OCI-M2 (cell line): Measurements from ENCODE around the gene DAB2IP.
"Not testable (repeated sequence)": the region's sequence is repeated elsewhere in the genome, so short reads cannot be mapped to it uniquely, and the experiment has no call there.

Experiments
- DNase-seq: peaks from one replicate; lab custom pipeline; 2025; ENCODE audit not compliant: unreplicated experiment; lab: John Stamatoyannopoulos, UW

DAB2IP gene

DNA sequence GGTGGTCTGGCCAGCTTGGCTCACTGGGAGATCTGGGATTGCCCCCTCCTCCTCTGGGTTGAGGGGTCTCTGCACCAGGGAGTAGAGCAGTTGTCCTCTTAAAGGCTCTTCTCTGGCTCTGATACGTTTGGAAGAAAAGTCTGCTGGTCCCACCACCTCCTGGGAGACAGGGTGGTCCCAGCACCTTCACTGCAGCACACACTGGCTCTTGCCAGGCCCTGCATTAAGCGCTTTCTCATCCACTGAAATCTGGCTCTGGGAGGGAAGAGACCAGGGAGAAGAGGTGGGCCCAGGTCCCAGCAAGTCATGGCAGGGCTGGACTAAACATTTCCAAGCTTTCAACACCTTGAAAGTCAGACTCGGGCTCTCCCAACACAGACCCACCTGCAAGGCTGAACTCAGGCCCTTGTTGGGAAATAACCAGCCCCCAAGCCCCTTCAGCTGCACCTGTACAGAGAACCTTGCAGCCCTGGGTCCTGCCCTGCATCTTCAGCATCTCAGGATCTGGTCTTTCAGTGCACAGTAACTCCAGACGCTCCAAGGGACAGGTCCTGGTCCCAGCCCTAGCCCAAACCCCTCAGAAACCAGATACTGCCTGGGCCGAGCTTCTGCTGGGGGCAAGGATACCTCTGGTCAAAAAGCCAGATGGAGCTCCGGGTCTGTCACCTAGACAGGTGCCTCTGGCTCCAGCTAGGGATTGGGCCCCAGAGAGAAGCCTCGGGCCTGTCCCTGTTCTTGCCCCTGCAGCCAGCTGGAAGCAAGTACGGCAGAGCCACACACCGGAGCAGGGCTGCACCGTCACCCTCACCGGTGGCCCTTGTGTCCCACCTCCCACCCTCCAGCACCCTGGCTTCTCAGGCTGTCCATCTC lies 134.5 kb downstream of the DAB2IP start:
- DNase-seq: no peak

DNA sequence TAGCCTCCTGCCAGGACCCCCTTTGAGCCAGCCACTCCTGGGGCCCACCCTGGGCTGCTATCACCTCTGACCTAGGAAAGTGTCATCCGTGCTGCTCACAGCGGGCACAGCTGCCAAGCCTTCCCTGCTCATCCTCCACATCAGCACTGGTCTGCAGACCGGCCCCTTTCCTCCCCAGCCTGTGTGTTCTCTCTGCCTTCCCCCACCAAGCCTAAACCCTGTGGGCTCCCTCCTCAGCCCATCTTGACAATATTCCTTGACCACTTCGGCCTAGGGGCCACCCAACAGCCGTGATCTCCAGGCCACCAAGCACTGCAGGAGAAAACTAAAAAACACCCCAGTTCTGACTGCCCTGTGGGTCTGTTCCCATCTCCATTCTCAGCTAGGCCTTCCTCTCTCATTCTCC lies 135.1 kb downstream of the DAB2IP start:
- no peak for DNase-seq

DNA sequence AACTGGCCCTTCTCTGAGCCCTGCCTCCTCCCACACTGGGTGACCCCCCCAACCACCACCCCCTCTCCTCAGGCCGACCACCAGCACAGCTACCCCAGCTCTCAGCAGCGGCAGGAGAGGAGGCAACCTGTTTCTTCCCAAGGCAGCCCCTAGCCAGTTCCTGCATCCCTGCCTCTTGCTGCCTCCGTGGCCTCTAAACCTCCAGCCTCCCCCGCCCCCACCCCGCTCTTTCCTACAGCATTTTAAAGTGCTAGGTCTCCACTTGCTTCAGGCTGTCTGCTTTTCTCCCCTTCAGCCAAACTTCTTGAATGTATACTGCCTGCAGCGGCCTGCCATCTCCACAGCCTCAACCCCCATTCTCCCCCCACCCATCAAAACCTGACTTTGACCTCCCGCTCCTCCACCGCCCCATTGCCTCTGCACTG lies 135.6 kb downstream of the DAB2IP start:
- no peak for DNase-seq

DNA sequence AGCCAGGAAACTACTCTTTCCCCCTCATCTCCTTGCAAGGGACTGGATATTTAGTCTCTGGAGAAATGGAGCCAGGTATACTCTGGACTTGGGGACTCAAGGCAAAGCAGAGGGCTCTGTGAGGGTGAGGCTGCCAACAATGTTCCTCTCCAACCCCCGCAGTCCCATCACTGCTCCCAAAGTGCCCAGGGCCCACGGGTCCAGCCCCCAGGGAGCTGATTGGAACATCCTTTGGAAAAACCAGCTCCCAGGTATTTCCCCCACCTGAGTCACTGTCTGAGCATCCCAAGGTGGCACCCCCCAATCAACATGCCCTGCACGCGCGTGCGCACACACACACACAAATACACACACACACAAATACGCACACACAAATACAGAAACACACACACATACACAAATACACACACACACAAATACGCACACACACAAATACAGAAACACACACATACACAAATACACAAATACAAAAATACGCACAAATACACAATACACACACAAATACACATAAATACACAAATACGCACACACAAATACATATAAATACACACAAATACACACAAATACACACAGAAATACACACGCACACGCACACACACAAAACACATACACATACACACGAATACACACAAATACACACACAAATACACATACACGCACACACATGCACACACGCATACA lies 137.4 kb downstream of the DAB2IP start:
- DNase-seq: no peak

GRCh38 chr9:121790841-121791240 lies 139.4 kb downstream of the DAB2IP start:
- DNase-seq: no peak

DNA sequence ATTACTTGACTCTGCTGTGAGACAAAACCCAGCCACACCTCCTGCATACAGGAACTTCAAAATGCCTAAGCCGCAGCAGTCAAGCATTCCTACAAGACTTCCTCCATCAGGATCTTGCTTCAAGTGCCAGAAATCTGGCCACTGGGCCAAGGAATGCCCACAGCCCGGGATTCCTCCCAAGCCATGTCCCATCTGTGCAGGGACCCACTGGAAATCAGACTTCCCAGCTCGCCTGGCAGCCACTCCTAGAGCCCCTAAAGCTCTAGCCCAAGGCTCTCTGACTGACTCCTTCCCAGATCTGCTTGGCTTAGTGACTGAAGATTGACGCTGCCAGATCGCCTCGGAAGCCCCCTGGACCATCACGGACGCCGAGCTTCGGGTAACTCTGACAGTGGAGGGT lies 141.0 kb downstream of the DAB2IP start:
- not testable (repeated sequence) for DNase-seq

- DNase-seq: not testable (repeated sequence)
These were observed 142.9 kb downstream of the DAB2IP start for GRCh38 chr9:121794334-121794733.

DNA sequence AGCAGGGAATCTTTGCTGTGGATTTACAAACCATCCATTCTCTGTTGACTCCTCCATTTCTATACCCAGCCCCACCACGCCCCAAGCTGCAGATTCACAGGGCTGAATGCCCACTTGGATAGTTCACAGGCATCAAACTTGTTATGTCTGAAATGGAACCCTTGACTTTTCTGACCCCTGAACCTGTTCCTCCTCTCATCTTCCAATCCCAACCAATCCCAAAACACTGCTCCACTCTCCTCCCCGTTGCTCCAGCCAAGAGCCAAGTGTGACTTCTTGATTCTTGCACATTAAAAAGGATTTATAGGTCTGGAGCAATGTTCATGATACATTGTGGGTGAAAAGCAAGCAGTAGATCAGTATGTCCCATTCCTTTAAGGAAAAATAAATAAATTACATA lies 145.6 kb downstream of the DAB2IP start:
- DNase-seq: no peak

DNA sequence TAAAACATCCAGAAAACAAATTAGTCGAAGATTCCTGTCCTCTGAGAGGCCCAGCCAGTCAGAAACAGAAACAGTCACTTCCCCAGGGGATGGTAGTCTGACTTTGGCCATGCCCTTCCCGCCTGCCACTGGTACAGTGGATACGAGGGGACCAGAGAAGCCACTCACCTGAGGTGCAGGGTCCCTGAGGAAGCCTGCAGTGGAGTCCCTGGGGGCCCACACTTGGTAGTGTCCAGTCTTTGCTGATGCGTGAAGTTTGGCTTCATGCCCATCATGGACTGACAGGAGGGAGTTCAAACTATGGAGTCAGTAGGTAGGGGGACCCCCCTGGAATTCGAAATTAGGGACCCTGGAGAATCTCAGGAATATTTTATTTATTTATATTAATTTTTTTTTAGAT lies 147.5 kb downstream of the DAB2IP start:
- DNase-seq: no peak

DNA sequence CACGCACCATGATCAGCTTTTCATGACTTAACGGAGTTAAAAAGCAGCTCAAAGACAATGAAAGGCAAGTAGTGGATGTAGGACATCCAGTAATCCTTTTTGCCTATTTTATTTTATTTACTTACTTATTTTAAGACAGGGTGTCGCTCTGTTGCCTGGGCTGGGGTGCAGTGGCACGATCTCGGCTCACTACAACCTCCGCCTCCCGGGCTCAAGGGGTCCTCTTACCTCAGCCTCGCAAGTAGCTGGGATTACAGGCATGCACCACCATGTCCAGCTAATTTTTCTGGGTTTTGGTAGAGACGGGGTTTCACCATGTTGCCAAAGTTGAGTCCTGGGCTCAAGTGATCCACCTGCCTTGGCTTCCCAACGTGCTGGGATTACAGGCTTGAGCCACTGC lies 148.9 kb downstream of the DAB2IP start:
- DNase-seq: no peak

- DNase-seq: peak; percentile 32
These were observed 150.1 kb downstream of the DAB2IP start for GRCh38 chr9:121801579-121801978.

- no peak for DNase-seq
These were observed 151.3 kb downstream of the DAB2IP start for GRCh38 chr9:121802753-121803152.

DNA sequence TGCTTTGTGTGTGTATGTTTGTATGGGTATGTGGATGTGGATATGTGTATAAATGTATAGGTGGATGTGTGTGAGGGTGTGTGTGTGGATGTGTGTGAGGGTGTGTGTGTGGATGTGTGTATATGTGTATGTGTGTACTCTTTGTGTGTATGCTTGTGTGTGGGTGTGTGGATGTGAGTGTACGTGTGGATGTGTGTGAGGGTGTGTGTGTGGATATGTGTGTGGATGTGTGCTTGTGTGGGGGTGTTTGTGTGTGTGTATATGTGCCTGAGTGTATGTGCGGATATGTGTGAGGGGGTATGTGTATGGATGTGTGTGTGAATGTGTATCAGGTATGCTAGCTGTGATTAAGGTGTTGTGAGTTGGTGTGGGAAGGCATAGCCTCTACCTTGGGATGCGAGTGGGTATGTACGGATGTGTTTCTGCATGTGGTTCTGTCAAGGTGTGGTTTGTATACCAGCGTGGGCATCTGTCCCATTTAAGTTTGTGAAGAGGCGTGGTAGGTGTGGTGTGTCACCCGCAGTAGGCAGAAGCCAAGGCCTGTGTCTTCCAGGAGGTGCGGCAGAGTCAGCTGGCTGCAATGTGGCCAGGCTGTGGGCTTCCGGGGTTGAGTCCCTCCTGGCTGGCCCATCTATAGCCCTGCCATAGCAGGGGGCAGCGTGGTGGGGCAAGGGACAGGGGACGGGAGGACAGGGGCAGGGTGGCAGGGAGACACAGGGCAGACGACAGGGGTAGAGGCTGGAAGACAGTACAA lies 155.8 kb downstream of the DAB2IP start:
- DNase-seq: no peak

- no peak for DNase-seq
These were observed 156.4 kb downstream of the DAB2IP start for GRCh38 chr9:121807823-121808278.

DNA sequence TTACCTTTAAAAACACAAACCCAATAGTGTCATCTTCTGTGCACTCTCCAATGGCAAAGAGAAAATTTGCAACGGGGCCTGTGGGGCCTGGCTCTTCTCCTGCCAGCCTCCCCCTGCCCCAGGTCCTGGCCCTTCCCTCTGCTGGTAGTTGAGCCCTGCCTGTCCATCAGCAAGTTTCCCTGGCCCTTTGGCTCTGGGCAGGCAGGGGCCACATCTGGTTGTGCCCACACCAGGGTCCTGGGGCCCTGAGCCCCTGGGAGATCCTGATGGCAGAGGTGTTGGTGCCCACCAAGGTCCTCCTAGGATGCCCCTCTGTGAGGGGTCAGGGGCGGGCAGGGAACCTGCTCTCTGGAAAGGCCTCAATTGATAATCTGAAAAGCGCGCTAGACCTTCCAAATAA lies 157.3 kb downstream of the DAB2IP start:
- no peak for DNase-seq

- no peak for DNase-seq
These were observed 158.1 kb downstream of the DAB2IP start for GRCh38 chr9:121809356-121810050.

DNA sequence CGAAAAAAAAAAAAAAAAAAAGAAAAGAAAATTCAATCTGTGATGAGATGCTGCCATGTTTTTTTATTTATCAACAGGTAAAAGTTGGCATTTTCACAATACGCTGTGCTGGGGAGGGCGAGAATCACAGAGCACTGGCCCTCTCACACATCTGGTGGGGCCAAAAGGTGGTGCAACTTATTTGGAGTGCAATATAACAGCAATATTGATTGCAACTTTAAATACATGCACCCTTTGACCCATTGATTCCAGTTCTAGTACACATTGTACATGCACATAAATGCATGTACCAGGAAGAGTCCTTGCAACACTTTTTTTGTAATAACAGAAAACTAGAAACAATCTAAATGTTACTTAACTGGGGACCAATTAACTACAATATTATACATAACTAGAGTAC lies 159.1 kb downstream of the DAB2IP start:
- DNase-seq: no peak

DNA sequence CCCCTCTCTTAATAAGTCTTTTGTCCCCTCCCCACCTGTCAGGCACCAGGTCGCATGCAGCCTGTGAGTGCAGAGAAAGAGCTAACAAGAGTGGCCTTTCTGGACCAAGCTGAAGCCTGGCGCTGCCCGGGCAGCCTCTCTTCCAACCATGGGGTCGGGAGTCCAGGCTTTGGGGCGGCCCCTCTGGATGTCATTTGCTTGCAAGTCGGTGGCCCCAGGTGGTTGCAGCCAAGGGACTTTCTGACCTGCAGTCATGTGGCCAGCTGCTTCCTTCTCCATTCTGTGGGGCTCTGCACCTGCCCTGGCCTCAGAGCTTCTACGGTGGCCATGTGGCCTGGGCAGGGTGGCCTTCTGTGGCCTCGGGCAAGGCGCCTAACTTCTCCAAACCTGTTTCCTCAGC lies 159.7 kb downstream of the DAB2IP start:
- no peak for DNase-seq

DNA sequence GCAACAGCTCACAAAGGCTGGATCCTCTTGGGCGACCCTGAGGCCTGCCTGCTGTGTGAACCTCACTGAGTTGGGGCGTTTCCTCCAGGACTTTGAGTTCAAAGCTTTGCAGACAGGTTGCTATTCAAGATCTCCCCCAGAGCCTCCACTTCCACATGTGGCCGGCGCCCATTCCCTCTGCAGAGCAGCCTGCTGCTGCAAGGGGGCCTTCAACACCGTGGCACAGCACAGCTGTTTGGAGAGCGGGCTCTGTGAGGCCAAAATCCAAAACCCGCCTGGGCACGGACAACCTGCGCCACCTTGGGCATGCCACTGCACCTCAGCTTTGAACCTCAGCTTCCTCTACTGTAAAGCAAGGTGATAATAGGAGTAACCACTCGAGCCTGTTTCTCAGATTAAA lies 160.3 kb downstream of the DAB2IP start:
- DNase-seq: no peak

GRCh38 chr9:121812159-121812735 lies 160.8 kb downstream of the DAB2IP start:
- no peak for DNase-seq
